Femur (tissue), 1 donor: Measurements from ENCODE around the gene VGLL4.
"Not testable (repeated sequence)": the region's sequence is repeated elsewhere in the genome, so short reads cannot be mapped to it uniquely, and the experiment has no call there.

Experiments
- DNase-seq: peaks from one replicate; pipeline ENCODE4 v3.0.0-alpha.2; 2017

The VGLL4 gene, protein sequence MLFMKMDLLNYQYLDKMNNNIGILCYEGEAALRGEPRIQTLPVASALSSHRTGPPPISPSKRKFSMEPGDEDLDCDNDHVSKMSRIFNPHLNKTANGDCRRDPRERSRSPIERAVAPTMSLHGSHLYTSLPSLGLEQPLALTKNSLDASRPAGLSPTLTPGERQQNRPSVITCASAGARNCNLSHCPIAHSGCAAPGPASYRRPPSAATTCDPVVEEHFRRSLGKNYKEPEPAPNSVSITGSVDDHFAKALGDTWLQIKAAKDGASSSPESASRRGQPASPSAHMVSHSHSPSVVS

DNA sequence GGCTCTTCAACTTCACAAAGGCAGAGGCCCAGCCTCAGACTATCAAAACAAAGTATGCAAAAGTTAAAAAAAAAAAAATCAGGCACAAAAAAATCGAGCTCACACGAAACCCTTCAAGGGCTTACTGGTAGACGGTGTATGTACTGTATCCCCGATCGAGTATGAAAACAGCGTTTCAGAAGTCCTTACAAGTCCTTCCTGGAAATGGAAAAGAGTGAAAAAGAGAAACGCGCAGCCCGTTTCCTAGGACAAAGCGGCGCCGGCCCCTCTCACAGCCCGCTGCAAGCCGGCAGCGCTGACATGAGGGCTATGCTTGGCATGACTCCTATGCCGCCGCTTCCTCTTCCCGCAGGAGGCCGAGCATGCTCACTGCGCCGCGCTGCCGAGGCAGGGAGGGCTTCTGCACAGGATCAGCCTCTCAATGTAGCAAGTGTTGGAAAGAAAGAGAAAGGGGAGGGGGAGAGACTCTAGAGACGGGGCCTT is at the start of gene VGLL4:
Gene VGLL4, minus strand, starts transcription at position 311 of the 483 bp plus-strand sequence. CDS start 397 bp downstream, outside the sequence.
- peak; percentile 97 for DNase-seq

DNA sequence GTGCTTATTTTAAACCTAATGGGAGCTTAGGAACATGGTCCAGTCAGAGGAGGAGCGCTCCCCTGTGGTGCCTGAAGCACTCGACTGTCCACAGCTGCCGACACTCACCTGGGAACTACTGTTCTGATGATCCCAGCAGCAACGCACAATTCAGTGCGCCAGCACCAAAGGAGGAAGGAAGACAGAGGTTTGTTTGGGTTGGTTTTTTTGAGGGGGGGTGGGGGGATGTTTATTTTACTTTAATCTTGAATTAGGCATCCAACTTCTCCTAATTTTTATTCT is 48.8 kb upstream of the VGLL4 start:
- no peak for DNase-seq

DNA sequence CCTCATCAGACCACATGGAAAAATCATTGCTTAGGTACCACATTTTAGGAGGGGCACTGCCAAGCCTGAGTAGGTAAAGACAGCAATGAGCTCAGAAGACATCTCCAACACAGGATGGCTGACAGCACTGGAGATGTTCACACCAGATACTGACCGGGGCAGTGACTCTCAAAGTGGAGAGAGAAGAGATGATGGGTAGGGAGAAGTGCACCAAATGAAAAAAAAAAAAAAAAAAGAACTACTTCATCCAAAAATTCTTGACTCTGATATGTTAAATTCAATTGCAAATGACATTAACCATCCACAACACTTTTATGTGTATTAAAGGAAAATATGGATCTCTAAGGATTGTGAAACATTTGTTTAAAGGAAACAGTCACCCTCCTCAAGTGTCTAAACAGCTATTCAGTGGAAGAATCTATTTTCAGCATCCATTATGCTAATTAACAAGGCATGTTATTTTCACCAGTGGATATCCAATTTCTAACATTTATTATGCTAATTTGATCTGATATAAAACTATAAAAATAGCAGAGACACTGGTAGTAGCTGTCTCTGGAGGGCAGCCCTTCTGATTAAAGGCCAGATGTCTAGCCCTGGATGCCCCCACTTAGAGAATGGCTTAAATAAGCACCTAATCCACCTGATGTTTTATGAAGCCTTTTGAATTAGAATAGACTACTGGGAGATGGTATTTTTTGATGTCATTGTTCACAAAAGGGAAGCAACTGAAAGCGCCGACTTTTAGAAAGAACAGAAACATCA is 48.2 kb upstream of the VGLL4 start:
- no peak for DNase-seq

DNA sequence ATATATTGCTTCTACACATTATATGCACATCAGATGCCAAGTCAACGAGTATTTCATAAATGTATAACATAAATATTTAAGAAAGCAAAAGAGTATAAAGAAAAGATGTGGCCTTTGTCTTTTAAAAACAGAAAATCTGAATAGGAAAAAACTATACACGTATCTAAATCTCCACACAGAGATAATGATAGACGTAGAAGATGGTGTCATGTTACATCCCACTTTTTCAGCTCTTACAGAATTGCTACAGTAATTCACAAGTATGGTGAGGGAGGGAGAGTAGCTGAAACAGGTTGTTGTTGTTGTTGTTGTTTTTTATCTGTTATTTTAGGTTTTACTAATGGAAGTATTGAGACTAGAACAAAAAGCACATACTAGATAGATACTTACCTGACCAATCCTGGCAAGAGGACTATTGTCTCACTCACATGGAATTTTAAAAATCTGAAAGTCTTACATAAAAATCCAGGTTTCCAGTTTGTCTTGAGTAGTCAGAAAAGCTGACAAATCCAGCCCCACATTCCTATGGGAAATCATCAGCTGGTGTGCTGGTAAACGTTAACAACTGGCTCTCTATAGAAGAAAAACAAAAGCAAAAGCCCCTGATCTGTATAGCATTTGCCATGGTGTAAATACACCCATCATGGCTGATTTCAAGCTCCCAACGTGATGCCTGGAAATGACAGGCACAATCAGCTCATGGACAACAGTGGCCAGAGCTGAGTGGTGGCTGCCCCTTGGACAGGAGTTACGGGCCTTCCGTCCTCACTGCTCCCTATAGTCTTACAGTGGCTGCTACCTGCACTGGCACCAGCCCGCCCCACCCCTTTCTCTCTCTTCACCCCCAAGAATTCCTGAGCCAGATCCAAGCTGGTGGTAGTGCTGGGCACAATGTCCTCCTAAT is 47.4 kb upstream of the VGLL4 start:
- no peak for DNase-seq

DNA sequence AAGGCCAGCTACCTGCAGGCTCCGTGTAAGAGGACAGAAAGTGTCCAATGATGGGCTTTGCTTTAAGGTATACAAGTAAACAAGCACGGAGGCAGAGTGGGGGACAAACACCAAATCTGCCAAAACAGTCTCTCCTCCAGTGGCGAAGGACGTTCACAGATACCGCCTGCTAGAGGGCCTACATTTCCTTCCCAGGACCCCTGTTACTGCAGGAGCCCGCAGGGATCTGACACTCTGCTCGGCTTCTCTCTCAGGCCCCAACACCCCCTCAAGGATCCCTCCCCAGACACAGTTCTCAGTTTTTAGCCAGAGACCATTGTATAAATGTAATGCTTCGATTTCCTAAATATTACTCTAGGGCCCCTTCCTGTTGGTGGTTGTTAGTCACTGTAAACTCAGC is 46.0 kb upstream of the VGLL4 start:
- DNase-seq: no peak

DNA sequence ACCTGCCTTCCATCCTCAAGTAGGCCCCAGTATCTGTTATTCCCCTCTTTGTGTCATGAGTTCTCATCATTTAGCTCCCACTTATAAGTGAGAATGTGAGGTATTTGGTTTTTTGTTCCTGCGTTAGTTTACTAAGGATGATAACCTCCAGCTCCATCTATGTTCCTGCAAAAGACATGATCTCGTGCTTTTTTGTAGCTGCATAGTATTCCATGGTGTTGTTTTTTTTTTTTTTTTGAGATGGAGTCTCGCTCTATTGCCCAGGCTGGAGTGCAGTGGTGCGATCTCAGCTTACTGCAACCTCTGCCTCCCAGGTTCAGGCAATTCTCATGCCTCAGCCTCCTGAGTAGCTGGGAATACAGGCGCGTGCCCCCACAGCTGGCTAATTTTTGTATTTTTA is 41.3 kb upstream of the VGLL4 start:
- not testable (repeated sequence) for DNase-seq

DNA sequence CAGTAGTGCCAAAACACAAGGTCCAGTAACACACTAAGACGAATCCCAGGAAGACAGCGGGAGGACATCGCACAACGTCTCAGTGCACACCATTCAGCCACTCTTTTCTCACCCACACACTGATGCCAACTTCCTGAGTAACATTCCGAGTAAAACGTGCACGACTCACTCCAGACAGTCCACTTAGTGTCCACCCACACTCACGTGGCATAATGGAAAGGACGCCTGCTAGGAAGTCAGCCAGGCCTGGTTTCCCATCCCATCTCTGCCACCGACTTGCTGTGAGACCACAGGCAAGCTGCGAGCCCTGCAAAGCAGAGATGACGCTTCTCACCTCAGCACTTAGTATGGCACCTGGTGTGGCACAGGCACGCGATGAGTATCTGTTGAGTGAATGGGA is 36.8 kb upstream of the VGLL4 start:
- no peak for DNase-seq

DNA sequence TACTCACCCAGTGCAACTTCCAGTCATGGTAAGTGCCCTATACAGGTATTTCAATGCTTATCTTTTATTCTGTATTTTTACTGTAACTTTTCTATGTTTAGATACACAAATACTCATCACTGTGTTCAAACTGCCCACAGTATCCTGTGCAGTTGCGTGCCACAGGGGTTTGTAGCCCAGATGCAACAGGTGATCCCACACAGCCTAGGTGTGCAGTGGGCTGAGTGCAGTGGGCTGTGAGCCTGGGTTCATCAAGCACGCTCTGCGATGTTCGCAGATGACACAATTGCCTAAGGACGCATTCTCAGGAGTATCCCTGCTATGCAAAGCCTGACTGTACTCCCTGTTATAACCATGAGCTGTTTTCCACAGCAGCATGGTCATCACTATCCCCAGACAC is 36.2 kb upstream of the VGLL4 start:
- no peak for DNase-seq

DNA sequence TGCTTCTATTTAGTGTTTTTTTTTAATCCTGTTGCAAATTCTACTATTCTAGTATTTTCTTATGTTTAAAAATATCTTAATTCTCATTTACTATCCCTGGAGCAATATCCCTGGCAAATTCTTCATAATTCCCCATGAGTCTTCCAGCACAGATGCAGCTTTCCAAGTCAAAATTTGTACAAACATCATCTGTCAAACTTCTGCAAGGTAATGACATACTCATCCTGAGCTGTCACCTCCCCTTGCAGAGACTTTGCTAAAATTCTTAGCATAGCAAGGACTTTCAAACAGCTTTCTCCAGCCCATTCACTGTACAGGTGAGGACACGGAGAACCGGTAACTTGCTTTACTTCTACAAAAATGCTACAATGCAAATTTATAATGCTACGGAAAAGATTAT is 28.6 kb upstream of the VGLL4 start:
- DNase-seq: no peak

DNA sequence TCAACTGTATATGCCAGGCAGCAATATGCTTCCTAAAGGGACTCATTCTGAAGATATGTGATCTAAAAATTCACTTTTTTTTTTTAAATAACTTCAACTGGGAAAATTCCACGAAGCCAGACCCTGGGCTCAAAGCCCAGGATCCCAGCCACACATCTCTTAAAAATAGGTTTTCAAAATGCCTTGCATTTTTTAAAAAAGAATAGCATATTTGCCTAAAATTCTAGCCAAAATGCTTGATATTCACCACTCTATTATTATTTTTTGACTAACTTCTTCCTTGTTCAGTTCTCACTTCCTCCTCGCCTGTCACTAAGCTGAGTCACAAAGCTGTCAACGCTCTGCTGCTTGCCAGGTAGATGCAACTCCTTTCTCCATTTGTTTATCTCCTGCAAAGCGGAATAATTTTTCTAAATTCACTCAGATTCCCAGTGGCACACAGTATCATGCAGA is 28.0 kb upstream of the VGLL4 start:
- no peak for DNase-seq

DNA sequence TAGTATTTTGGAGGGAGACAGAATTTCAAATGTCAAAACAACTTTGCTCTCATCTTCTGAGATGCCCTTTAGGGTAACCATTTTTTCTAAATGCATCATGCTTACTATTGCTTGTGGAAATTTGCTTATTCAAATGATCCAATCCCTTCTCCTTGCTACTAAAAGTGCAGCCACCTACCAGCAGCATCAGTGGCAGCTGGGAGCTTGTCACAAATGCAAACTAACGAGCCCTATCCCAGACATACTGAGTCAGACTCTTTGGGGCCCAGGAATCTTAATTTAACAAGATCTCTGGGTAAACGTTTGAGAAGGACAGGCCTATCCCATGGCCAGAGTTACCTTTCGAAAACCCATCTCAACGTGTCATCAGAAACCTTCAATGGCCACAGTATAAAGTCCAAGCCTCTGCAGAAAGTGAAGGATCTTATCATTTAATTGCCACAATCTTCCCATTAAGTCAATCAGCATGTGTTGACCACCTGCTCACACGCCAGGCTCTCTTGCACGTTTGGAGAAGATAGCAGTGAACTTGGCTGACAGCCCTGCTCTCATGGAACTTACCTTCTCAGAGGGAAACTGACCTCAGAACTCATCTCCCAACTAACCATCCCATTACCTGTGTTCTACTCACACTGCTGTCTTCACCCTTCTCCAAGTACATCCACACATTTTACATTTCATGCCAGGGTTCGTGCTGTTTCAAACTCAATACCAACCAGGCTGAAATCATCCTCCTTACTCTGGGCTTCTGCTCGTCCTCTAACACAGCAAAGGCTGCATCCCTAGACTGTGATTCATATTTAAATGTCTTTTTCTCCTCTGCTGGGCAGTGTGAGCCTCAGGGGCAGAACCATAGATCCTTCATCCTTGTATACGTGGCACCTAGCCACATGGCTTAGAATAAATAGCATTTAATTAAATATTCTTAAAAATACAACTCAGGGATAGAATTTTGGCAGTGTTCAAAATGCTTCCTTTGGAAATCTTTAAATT is 24.8 kb upstream of the VGLL4 start:
- no peak for DNase-seq

DNA sequence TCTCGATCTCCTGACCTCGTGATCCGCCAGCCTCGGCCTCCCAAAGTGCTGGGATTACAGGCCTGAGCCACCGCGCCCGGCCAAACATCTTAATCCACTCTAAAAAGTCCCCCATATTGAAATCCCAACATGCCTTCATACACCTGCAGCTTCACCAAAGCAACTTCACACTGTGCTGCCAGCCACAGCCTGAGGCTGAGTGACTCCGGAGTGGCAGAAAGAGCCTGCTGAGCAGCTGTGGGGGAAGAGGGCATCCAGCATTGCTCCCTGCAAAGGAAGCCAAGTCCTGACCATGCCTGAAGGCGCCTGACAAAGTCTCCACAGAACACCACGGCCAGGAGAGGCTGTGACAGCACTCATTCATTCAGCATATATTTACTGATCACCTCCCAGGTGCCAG is 21.6 kb upstream of the VGLL4 start:
- DNase-seq: no peak

DNA sequence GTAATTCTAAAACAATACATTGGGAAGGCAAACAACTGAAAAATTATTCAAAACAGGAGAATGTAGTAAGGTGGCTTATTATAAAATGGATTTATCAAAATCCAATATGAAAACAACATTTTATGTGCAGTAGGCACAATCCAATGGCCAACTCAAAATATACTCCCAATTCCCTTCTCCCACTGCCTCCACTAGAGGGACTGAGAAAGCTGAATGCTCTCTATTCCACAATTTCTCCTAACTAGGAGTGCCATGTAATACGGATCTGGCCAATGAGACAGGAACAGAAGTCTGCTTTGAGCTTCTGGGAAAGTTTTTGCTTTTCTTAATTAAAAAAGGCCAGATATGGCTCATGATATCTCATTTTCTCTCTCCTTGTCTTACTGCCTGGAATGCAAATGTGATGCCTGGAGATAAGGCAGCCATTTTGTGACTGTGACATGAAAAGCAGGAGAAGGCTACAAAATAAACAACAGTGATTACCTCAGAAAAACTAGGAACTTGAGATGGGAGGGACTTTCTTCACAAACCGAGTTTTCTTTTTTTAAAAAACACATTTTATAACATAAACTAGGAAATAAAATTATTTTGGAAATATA is 18.8 kb upstream of the VGLL4 start:
- DNase-seq: no peak

DNA sequence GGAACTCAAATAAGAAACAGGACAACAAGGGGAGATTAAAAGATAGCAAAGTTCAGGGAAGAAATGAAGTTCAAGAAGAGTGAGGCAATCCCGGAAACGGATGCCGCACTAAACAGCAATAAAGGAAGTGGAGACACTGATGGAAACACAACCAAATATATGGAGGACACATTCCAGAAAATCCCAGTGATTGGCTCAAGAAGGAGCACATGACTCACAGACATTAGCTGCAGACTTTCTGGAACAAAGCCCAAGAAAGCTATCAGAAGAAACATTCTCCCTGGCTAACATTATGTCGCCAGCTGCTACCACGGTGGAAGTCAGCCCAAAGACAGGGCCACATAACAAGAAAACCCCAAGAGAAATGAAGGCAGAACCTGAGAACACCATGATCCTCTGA is 18.1 kb upstream of the VGLL4 start:
- DNase-seq: no peak

DNA sequence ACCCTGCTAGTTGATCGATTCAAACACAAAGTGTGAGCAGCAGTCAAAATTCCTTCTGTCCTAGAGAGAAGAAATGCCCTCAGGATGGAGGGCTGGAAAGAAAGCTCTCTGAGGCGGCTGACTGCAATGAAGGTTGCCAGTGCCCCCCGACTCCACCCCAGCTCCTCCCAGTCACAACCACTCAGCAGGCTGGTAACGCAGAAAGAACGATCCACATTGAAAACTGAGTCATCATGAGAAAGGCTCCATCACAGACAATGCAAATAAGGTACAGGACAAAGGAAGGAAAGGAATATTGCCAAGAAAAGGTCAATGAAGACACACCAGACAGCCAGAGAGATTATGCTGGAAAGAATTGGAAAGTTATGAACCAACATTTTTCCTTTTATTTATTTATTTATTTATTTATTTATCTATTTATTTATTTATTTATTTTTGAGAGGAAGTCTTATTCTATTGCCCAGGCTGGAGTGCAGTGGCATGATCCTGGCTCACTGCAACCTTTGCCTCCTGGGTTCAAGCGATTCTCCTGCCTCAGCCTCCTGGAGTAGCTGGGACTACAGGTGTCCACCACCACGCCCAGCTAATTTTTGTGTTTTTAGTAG is 17.4 kb upstream of the VGLL4 start:
- no peak for DNase-seq

DNA sequence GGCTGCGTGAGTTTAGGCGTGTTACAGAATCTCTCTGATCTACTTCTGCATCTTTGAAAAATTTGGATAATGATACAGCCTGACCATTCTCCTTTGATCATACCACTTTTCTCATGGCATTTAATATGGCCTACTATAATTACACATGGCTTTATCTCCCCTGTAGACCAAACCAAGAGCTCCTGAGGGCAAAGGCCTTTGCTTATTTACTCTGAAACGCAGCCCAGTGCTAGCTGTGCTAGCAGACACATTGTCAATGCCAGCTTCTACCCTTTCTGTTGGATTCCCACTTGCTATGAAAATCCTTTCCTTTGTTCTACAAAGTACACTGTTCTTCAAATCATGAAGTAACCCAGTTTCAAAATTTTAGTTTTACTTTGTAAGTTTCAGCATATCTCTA is 16.5 kb upstream of the VGLL4 start:
- no peak for DNase-seq

DNA sequence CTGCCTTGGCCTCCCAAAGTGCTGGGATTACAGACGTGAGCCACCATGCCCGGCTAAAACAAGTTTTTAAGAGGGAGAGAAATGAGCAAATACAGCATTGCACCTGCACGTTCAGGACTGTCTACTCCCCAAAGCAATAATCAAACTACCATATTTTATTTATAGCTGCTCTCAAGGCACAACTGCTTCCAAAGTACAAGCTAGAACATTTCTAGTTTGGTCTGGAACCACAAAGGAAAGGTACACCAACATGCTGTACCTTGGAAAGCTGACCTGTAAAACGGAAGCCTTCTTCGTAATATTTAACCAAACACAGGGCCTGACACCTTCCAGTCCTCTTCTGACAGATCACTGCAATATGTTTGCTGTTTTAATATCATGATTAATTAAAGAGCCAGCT is 14.5 kb upstream of the VGLL4 start:
- no peak for DNase-seq

DNA sequence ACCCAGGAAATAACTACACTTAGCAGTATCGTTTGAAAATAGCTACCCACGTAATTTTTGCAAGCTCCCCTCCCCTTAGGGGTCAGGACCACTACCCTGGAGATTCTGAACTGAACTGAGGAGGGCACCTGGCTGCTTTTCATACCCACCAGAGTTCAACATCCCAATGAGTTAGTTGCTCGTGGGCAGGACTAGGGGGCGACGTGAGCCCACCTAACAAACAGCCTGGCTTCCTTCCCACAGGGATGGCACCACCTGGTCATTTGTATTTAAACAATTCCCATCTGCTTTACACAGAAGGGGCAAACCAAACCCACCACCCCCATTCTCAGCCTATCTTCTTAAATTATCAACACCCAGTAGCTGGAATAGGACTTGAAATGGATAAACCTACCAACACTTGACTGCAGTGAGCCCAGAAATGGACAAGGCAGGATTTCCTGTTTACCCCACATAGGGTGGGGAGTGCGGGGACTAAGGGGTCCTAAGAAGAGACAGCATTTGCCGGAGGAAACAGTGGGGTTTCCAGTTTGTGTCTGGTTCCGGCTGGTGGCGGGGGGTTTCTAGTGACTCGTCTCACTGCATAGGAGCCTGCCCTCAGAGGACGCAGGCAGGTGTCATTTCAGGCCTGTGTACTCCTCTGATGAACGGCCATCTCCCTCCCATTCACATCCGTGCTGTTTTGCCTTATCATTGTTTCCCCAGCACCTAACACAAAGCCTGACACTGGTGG is 11.6 kb upstream of the VGLL4 start:
- no peak for DNase-seq

DNA sequence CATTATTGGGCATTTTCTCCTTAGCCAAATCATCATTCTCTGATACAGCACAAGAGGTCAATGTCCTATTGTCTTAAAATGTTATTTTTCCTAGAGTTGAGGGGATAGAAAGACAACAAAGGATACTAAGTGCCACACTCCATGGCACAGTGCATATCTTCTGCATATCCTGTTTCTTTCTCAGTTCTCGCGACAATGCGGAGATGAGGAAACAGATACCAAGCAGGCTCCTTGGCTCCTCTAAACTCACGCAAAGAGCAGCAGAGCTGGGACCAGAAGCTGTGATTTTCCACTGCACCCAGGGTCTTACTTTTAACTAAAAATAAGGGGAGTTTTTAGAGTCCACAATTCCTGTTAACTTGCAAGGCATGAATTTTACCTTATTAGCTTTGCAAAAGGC is 10.5 kb upstream of the VGLL4 start:
- DNase-seq: no peak

DNA sequence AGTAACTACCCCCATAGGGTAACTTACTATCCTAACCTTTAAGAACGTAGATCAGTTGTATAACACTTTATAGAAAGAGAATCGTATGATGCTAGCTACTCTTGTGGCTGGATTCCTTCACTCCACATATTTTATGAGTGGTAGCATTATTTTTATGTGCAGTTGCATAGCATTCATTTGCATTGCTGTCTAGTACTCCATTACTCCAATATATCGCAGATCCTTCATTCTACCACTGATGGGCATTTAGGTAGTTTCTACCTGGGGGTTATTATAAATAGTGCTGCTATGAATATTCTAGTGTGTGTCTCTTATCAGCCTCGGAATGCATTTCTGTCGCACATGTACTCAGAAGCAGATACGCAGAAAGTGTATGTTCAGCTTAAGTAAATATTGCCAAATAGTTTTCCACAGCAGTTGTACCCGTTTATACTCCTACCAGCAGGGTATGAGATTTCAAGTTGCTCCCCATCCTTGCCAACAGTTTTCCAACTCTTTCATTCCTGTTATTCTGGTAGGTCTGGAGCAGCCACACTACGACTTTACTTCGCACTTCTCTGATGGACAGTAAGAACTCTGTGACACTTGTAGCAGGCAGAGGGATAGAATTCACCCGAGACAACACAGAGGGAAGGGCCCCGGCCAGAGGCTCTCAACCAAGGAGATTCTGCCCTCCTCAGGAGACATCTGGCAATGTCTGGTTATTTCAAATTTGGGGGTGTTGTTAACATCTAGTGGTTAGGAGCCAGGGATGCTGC is 9.8 kb upstream of the VGLL4 start:
- no peak for DNase-seq
